ENCODE measurements around the gene VAC14.

- TF ChIP-seq CTCF (conservative IDR thresholded peaks at IDR 0.05; ENCODE audit: low read length) (no peak), EZH2phosphoT487 (IDR thresholded peaks at IDR 0.05; ENCODE audit: borderline replicate concordance) (no peak)
Observed at GRCh38 chr16:70665806-70666735, 134.9 kb downstream of the VAC14 start.
